ENCODE results near the gene MARCO.

MARCO gene

DNA sequence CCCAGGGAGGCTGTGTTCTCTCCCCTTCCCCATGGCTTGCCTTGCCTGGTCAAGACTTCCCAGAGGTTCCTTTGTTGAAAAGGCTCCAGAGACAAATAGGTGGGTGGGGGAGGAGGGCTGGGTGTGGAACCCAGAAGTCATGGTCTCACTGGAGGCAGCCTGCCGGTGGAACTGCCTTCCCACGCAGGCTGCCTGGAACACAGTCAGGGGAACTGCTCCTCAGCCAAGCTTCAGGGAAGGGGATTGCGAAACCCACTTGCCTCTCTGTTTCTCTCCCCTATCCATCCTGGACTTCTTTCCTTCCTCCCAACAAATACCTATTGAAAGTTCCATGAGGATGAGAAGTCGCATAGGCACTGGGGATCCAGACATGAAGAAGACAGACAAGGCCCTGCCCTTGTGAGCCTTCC lies 31.6 kb downstream of the MARCO start:
- intact Hi-C loops (cut with DNase I) = no loop called here
- no peak for DNase-seq

GRCh38 chr2:118974103-118974993 lies 32.4 kb downstream of the MARCO start:
- DNase-seq = no peak
- intact Hi-C loops (cut with DNase I) = no loop called here

DNA sequence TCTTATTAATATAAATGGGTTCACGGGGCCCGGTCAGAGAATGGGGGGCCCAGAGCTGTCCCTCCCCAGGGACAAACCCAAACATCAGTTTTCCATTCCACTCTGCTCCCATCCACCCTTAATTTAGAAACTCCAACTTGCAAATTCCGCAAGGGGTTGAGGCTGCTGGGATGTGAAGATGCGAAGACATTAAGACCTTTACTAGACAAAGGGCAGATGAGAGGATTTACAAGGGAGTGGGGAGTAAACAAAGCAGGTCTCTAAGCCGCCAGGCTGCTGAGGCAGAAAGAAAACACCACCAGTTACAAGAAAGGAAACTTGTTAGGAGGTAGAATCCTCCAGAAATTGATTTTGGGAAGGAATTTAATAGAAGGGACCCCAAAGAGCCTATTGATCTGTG lies 33.1 kb downstream of the MARCO start:
- intact Hi-C loops (cut with DNase I) = no loop called here
- DNase-seq = no peak

GRCh38 chr2:118978064-118978463 lies 36.1 kb downstream of the MARCO start:
- no peak for DNase-seq
- intact Hi-C loops (cut with DNase I) = no loop called here

GRCh38 chr2:118979152-118979861 lies 37.3 kb downstream of the MARCO start:
- intact Hi-C loops (cut with DNase I) = no loop called here
- DNase-seq = no peak

GRCh38 chr2:118980022-118980421 lies 38.0 kb downstream of the MARCO start:
- intact Hi-C loops (cut with DNase I) = no loop called here
- no peak for DNase-seq

DNA sequence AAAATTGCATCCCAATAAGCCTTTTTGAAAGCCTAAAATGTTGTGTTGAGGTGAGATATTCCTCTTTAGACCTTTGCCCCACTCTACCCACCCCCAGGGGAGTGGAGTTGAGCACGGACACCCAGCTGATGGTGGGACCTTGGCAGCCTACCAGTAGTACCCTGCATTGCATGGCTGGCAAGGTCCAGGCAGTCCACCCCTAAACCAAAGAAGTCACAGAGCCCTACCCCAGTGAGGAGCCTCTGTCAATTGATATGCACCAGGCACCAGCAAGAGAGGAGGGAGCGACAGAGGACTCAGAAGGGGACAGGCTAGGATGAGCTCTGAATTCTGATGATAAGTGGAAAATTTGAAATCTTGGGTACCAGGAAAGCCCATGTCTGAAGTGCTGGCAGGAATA lies 38.6 kb downstream of the MARCO start:
- DNase-seq = no peak
- intact Hi-C loops (cut with DNase I) = no loop called here

GRCh38 chr2:118981632-118982031 lies 39.6 kb downstream of the MARCO start:
- intact Hi-C loops (cut with DNase I) = no loop called here

DNA sequence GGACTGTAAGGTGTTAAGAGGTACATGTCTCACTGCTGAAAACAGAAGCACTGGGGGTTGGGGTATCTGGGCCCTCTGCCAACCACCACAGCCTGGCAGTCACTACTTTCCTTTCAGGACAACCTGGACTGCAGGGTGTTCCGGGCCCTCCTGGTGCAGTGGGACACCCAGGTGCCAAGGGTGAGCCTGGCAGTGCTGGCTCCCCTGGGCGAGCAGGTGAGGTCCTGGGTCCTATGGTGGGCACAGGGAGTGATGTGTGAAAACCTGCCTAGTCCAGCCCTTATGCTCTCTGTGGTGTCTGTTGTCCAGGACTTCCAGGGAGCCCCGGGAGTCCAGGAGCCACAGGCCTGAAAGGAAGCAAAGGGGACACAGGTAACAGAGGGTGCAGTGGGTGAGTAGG lies 40.0 kb downstream of the MARCO start:
- intact Hi-C loops (cut with DNase I) = no loop called here
- DNase-seq = peak in 1 of 10 donors; percentile 77

More at GRCh38 chr2:118981632-118982031, 39.6 kb downstream of the MARCO start:
- DNase-seq = no peak

DNA sequence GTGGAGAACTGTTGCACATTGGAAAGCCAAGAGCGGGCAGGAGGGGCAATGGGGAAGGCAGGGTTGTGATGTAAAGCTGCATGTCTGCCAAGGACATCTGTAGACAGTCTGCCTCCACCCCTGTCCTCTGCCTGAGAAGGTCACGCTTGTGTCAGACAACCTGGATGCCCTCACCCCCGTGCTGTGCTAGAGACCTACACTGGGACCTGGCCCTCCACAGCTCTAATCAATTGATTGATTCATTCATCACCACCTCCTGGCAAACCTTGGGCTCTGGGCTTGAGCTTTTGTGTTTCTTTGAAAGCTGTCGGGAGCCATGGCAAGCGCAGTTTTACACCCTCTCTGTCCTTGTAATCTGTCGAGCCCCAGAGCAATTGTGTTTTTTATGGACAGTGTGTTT lies 41.1 kb downstream of the MARCO start:
- intact Hi-C loops (cut with DNase I) = no loop called here
- no peak for DNase-seq

- DNase-seq = no peak
- intact Hi-C loops (cut with DNase I) = no loop called here
Measured at GRCh38 chr2:118983915-118984314, 41.9 kb downstream of the MARCO start.

DNA sequence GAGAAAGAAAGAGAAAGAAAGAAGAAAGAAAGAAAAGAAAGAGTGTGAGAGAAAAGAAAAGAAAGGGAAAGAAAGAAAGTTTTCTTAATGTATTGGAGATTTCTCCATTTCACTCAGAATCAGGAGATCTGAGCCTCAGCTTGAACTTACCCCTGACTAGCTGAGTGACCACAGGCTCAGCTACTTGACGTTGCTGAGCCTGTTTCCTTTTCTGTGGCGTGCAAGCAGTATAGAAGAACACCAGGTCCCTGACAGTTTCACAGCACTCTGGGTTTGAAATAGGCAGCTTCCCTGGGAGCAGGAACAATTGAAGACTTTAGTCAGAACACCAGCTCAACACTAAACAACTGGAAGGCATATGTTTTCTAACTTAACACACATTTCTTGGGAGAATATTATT lies 44.7 kb downstream of the MARCO start:
- intact Hi-C loops (cut with DNase I) = no loop called here

GRCh38 chr2:118987886-118988285 lies 45.9 kb downstream of the MARCO start:
- intact Hi-C loops (cut with DNase I) = no loop called here
- no peak for DNase-seq

More for the DNA sequence above, 44.7 kb downstream of the MARCO start:
- no peak for DNase-seq

DNA sequence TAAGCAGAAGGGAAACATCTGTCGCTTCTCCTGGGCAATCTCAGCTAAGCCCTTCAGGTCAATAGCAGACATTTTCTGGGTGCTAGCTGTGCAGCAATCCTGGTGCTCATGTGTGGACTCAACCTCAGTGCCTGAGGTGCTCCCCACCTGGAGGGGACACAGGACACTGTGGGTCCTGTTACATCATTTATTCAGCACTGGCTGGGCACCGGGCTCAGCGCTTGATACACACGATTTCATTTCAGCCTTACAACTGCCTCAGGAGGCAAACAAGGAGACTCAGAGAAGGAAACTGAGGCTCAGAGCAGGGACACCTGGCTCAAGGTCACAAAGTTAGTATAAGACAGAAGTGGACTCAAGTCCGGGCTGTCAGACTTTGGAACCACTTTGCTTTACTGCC lies 46.7 kb downstream of the MARCO start:
- intact Hi-C loops (cut with DNase I) = no loop called here
- DNase-seq = no peak

- no peak for DNase-seq
- intact Hi-C loops (cut with DNase I) = no loop called here
Measured at GRCh38 chr2:118989481-118989880, 47.5 kb downstream of the MARCO start.

DNA sequence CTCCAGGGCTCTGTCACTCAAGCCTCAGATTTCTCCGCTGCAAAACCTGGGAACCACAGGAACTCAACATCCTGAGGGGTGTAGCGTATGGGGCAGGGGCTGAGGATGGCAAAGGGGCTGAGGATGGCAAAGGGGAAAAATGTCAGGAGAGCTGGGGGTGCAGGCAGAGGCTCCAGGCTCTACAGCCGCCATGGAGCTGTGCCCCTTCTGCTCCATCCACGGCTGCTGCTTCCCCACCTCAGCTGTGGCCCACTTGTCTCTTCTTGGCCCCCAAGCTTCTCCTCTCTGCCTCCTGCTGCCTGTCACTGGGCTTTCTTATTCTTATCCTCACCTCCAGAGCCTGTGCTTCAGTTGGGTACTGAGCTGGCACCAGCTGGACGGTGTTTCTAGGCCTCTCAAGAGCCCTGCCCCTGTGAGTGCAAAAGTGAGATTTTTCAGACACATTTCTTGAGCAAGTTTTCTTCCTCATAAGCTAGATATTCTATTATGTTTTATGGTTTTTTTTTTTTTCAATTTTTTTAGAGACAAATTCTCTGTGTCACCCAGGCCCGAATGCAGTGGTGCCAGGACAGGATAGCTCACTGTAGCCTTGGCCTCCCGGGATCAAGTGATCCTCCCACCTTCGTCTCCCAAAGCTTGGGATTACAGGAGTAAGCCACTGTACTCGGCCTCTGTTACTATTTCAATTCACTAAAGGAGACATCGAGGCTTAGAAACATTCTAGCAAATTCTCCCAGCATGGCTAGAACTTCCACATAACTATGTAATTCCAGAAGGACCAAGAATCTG lies 49.0 kb downstream of the MARCO start:
- no peak for DNase-seq
- intact Hi-C loops (cut with DNase I) = no loop called here

DNA sequence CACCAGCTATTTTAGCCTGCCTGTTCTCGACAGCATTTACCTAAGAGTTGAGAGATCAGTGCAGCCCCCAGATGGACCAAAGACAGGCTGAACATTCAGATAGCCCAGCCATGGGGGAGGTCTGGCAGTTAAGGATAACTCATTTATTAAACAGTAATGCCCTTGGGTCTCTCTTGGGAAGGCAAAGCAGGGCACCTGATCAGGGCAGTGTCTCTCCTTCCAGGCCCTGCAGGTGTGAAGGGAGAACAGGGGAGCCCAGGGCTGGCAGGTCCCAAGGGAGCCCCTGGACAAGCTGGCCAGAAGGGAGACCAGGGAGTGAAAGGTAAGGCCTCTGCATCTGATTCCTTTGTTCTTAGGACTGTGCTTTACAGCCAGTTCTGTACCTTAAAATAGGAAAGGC lies 49.6 kb downstream of the MARCO start:
- intact Hi-C loops (cut with DNase I) = no loop called here
- DNase-seq = no peak

GRCh38 chr2:118992740-118993391 lies 50.9 kb downstream of the MARCO start:
- DNase-seq = no peak
- intact Hi-C loops (cut with DNase I) = no loop called here

DNA sequence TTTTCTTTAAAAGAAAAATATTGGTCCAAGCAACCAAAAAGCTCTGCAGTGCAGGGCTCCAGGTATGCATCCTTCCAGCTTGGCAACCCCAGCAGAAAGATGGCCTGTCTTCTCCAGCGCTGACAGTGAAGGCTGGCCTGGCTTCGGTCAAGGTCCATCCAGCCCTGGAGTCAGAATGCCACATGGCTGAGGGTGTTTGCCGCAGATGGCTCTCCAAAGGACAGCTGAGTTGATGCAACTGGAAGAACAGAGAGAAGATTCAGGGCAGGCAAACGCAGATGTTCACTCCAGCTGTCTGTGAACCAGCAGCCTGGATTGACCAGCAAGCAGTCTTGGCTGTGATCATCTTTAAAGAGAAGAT lies 51.4 kb downstream of the MARCO start:
- intact Hi-C loops (cut with DNase I) = no loop called here
- no peak for DNase-seq

GRCh38 chr2:118994172-118994700 lies 52.2 kb downstream of the MARCO start:
- no peak for DNase-seq
- intact Hi-C loops (cut with DNase I) = no loop called here

Measured in posterior cingulate gyrus (tissue), 11 donors.